ENCODE results near the gene LPXN.

LPXN gene

DNA sequence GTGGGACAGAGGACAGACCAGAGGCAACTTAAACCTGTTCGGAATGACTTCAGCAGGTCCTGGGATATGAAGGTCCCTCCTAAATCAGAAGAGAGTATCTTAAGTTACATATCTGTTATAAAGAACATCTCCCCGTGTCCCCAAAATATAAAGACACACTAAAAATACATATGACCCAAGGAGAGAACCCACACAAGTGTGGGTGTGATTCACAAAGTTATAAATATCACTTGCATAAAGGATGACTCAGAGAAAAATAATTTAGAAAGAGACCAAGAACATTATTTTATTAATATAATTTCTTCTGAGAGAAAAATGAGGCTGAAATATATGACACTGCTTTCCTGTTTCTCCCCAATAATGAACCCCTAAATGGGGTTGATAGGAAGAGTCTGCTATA, 82.0 kb downstream of the LPXN start:
- H3K4me1 ChIP-seq (ENCODE audit: insufficient read depth, low read length): peaks cover 9% of the 10 kb centered on the region
- H3K79me2 ChIP-seq (ENCODE audit: insufficient read depth, low read length): no peaks in the 10 kb centered on the region
- H3K36me3 ChIP-seq (ENCODE audit: insufficient read depth, low read length): no peaks in the 10 kb centered on the region
- no peak overlapping the region for H3K4me2 ChIP-seq (ENCODE audit: insufficient read depth, low read length)
- TF ChIP-seq CTCF (IDR thresholded peaks at IDR 0.05; ENCODE audit: borderline replicate concordance, extremely low read depth, low read length, poor library complexity, severe bottlenecking) (no peak), EZH2 (IDR thresholded peaks at IDR 0.05; ENCODE audit: borderline replicate concordance, low read depth, low read length, severe bottlenecking) (no peak)
- no peaks in the 10 kb centered on the region for H3K27me3 ChIP-seq (ENCODE audit: insufficient read depth, low read length, poor library complexity)
- ATAC-seq (ENCODE audit: insufficient read depth, low read depth) (no peak), DNase-seq (no peak)
- H3K4me3 ChIP-seq (ENCODE audit: low read depth in 1 of 2, low read length in 2 of 2): no peak overlapping the region
- no peaks in the 10 kb centered on the region for H4K20me1 ChIP-seq (ENCODE audit: insufficient read depth, low read length)
- H3K9ac ChIP-seq (ENCODE audit: low read depth, low read length): no peak overlapping the region
- no peak overlapping the region for H3K27ac ChIP-seq (ENCODE audit: low read length)
- no peak overlapping the region for H2AFZ ChIP-seq (ENCODE audit: low read depth, low read length)
- no peaks in the 10 kb centered on the region for H3K9me3 ChIP-seq (ENCODE audit: insufficient read depth, low read length, severe bottlenecking)

DNA sequence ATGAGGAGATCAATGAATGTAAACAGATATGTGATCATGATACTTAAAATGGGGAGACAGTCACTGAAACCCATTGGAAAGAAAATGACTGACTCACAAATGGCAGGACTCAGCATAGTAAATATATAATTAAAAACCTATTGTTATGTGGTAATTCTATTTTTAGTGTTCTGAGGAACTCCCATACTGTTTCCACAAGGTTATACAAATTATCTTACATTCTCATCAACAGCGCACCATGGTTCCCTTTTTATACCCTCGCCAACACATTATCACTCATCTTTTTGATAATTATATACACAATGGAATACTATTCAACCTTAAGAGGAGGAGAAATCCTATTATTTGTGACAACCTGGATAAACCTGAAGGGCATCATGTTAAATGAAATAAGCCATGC, 84.8 kb downstream of the LPXN start:
- no peak overlapping the region for H3K9ac ChIP-seq (ENCODE audit: low read depth, low read length)
- no peak for DNase-seq
- no peaks in the 10 kb centered on the region for H3K27me3 ChIP-seq (ENCODE audit: insufficient read depth, low read length, poor library complexity)
- H3K79me2 ChIP-seq (ENCODE audit: insufficient read depth, low read length): no peaks in the 10 kb centered on the region
- H4K20me1 ChIP-seq (ENCODE audit: insufficient read depth, low read length): no peaks in the 10 kb centered on the region
- ATAC-seq (ENCODE audit: insufficient read depth, low read depth): no peak
- H3K4me2 ChIP-seq (ENCODE audit: insufficient read depth, low read length): no peak overlapping the region
- no peak overlapping the region for H3K27ac ChIP-seq (ENCODE audit: low read length)
- no peaks in the 10 kb centered on the region for H3K36me3 ChIP-seq (ENCODE audit: insufficient read depth, low read length)
- H3K9me3 ChIP-seq (ENCODE audit: insufficient read depth, low read length, severe bottlenecking): no peaks in the 10 kb centered on the region
- H3K4me3 ChIP-seq (ENCODE audit: low read depth in 1 of 2, low read length in 2 of 2): no peak overlapping the region
- no peak overlapping the region for H2AFZ ChIP-seq (ENCODE audit: low read depth, low read length)
- H3K4me1 ChIP-seq (ENCODE audit: insufficient read depth, low read length): no peaks in the 10 kb centered on the region
- TF ChIP-seq EZH2 (IDR thresholded peaks at IDR 0.05; ENCODE audit: borderline replicate concordance, low read depth, low read length, severe bottlenecking): no peak
- TF ChIP-seq CTCF (IDR thresholded peaks at IDR 0.05; ENCODE audit: borderline replicate concordance, extremely low read depth, low read length, poor library complexity, severe bottlenecking): no peak

DNA sequence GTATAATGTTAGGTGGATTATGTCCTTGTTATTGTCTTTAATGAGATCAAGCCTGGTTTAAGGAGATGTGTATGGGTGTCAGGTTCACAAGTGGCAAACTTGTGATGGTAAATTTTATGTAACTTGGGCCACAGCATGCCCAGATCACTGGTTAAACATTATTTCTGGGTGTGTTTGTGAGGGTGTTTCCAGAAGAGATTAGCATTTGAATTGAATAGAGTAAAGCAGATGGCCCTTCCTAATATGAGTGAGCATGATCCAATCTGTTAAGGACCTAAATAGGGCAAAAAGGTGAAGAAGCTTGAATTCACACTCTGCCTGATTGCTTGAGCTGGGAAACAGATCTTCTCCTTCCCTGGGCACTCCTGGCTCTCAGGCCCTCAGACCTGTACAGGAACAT, 88.5 kb downstream of the LPXN start:
- Histone ChIP-seq H2AFZ (ENCODE audit: low read depth, low read length) (no peak overlapping the region), H4K20me1 (ENCODE audit: insufficient read depth, low read length) (no peaks in the 10 kb centered on the region), H3K27me3 (ENCODE audit: insufficient read depth, low read length, poor library complexity) (no peaks in the 10 kb centered on the region), H3K36me3 (ENCODE audit: insufficient read depth, low read length) (no peaks in the 10 kb centered on the region), H3K4me3 (ENCODE audit: low read depth in 1 of 2, low read length in 2 of 2) (no peak overlapping the region), H3K4me2 (ENCODE audit: insufficient read depth, low read length) (no peak overlapping the region), H3K27ac (ENCODE audit: low read length) (no peak overlapping the region), H3K4me1 (ENCODE audit: insufficient read depth, low read length) (no peaks in the 10 kb centered on the region), H3K79me2 (ENCODE audit: insufficient read depth, low read length) (no peaks in the 10 kb centered on the region), H3K9ac (ENCODE audit: low read depth, low read length) (no peak overlapping the region), H3K9me3 (ENCODE audit: insufficient read depth, low read length, severe bottlenecking) (no peaks in the 10 kb centered on the region)
- TF ChIP-seq EZH2 (IDR thresholded peaks at IDR 0.05; ENCODE audit: borderline replicate concordance, low read depth, low read length, severe bottlenecking): no peak
- no peak for ATAC-seq (ENCODE audit: insufficient read depth, low read depth)
- DNase-seq: no peak

- no peak for TF ChIP-seq CTCF (IDR thresholded peaks at IDR 0.05; ENCODE audit: borderline replicate concordance, extremely low read depth, low read length, poor library complexity, severe bottlenecking)
- TF ChIP-seq EZH2 (IDR thresholded peaks at IDR 0.05; ENCODE audit: borderline replicate concordance, low read depth, low read length, severe bottlenecking): no peak
- ATAC-seq (ENCODE audit: insufficient read depth, low read depth) (no peak), DNase-seq (no peak)
- Histone ChIP-seq H3K36me3 (ENCODE audit: insufficient read depth, low read length) (no peaks in the 10 kb centered on the region), H2AFZ (ENCODE audit: low read depth, low read length) (no peak overlapping the region), H3K4me1 (ENCODE audit: insufficient read depth, low read length) (no peaks in the 10 kb centered on the region), H4K20me1 (ENCODE audit: insufficient read depth, low read length) (no peaks in the 10 kb centered on the region), H3K9me3 (ENCODE audit: insufficient read depth, low read length, severe bottlenecking) (no peaks in the 10 kb centered on the region), H3K4me3 (ENCODE audit: low read depth in 1 of 2, low read length in 2 of 2) (no peak overlapping the region), H3K79me2 (ENCODE audit: insufficient read depth, low read length) (no peaks in the 10 kb centered on the region), H3K27me3 (ENCODE audit: insufficient read depth, low read length, poor library complexity) (no peaks in the 10 kb centered on the region), H3K27ac (ENCODE audit: low read length) (no peak overlapping the region), H3K4me2 (ENCODE audit: insufficient read depth, low read length) (no peak overlapping the region), H3K9ac (ENCODE audit: low read depth, low read length) (no peak overlapping the region)
Observed at GRCh38 chr11:58485961-58486360, 89.7 kb downstream of the LPXN start.
